ENCODE data around the gene TMEM52. TPM values are rescaled to one million over a fixed set of nuclear protein-coding genes. Genes with fewer than 3 reads are reported as not detected.

Gene TMEM52
- total and polyA plus RNA-seq, 2 experiments from 2014 or later = 3.6 to 5.8 TPM

- H3K4me3 ChIP-seq = no peak overlapping the region
- no peak for DNase-seq (ENCODE audit: low spot score)
- 83% methylated on average over 38 of the region's 38 CpGs for WGBS (ENCODE audit: low lambda C conversion rate, missing lambda C conversion rate)
- H2AFZ ChIP-seq = no peak overlapping the region
- H3K36me3 ChIP-seq (replicated peaks; ENCODE audit: insufficient read depth, low read depth) = no peaks in the 10 kb centered on the region
- no peaks in the 10 kb centered on the region for H3K9me2 ChIP-seq (replicated peaks; ENCODE audit: insufficient read depth)
- H3K9me3 ChIP-seq (ENCODE audit: low read depth) = no peaks in the 10 kb centered on the region
- no peak overlapping the region for H3K27ac ChIP-seq
- H3K4me2 ChIP-seq = no peak overlapping the region
- H3K79me2 ChIP-seq = no peaks in the 10 kb centered on the region
- H4K20me1 ChIP-seq (ENCODE audit: insufficient read depth, poor library complexity, severe bottlenecking) = no peaks in the 10 kb centered on the region
- TF ChIP-seq EZH2phosphoT487 (IDR thresholded peaks at IDR 0.05; ENCODE audit: low read depth, severe bottlenecking, unreplicated experiment) = no peak
- TF ChIP-seq EZH2 (IDR thresholded peaks at IDR 0.05; ENCODE audit: borderline replicate concordance) = no peak
- no peak for TF ChIP-seq CTCF (IDR thresholded peaks at IDR 0.05; ENCODE audit: poor library complexity)
- no peaks in the 10 kb centered on the region for H3K27me3 ChIP-seq
- H3K4me1 ChIP-seq (ENCODE audit: insufficient read depth) = no peaks in the 10 kb centered on the region
Observed at GRCh38 chr1:1966071-1966740, 47.1 kb upstream of the TMEM52 start.

- H3K4me2 ChIP-seq = no peak overlapping the region
- no peak overlapping the region for H2AFZ ChIP-seq
- TF ChIP-seq CTCF (IDR thresholded peaks at IDR 0.05; ENCODE audit: poor library complexity) (no peak), EZH2 (IDR thresholded peaks at IDR 0.05; ENCODE audit: borderline replicate concordance) (no peak), EZH2phosphoT487 (IDR thresholded peaks at IDR 0.05; ENCODE audit: low read depth, severe bottlenecking, unreplicated experiment) (no peak)
- H4K20me1 ChIP-seq (ENCODE audit: insufficient read depth, poor library complexity, severe bottlenecking) = no peaks in the 10 kb centered on the region
- no peaks in the 10 kb centered on the region for H3K36me3 ChIP-seq (replicated peaks; ENCODE audit: insufficient read depth, low read depth)
- no peak overlapping the region for H3K4me3 ChIP-seq
- H3K27ac ChIP-seq = no peak overlapping the region
- no peaks in the 10 kb centered on the region for H3K9me2 ChIP-seq (replicated peaks; ENCODE audit: insufficient read depth)
- no peaks in the 10 kb centered on the region for H3K9me3 ChIP-seq (ENCODE audit: low read depth)
- no peaks in the 10 kb centered on the region for H3K79me2 ChIP-seq
- H3K27me3 ChIP-seq = no peaks in the 10 kb centered on the region
- WGBS (ENCODE audit: low lambda C conversion rate, missing lambda C conversion rate) = 94% methylated on average over 10 of the region's 10 CpGs
- peaks cover 2% of the 10 kb centered on the region for H3K4me1 ChIP-seq (ENCODE audit: insufficient read depth)
- DNase-seq (ENCODE audit: low spot score) = no peak
Observed at GRCh38 chr1:1965546-1965945, 46.5 kb upstream of the TMEM52 start.

- H3K4me2 ChIP-seq = no peak overlapping the region
- H3K27ac ChIP-seq = no peak overlapping the region
- no peaks in the 10 kb centered on the region for H3K27me3 ChIP-seq
- no peak for DNase-seq (ENCODE audit: low spot score)
- no peak for TF ChIP-seq CTCF (IDR thresholded peaks at IDR 0.05; ENCODE audit: poor library complexity)
- TF ChIP-seq EZH2phosphoT487 (IDR thresholded peaks at IDR 0.05; ENCODE audit: low read depth, severe bottlenecking, unreplicated experiment) = no peak
- no peak for TF ChIP-seq EZH2 (IDR thresholded peaks at IDR 0.05; ENCODE audit: borderline replicate concordance)
- H3K9me3 ChIP-seq (ENCODE audit: low read depth) = no peaks in the 10 kb centered on the region
- H4K20me1 ChIP-seq (ENCODE audit: insufficient read depth, poor library complexity, severe bottlenecking) = no peaks in the 10 kb centered on the region
- H3K4me1 ChIP-seq (ENCODE audit: insufficient read depth) = peaks cover 9% of the 10 kb centered on the region
- WGBS (ENCODE audit: low lambda C conversion rate, missing lambda C conversion rate) = 91% methylated on average over 25 of the region's 25 CpGs
- H3K36me3 ChIP-seq (replicated peaks; ENCODE audit: insufficient read depth, low read depth) = no peaks in the 10 kb centered on the region
- H3K79me2 ChIP-seq = no peaks in the 10 kb centered on the region
- no peaks in the 10 kb centered on the region for H3K9me2 ChIP-seq (replicated peaks; ENCODE audit: insufficient read depth)
- H2AFZ ChIP-seq = no peak overlapping the region
- H3K4me3 ChIP-seq = no peak overlapping the region
Observed at GRCh38 chr1:1964811-1965210, 45.7 kb upstream of the TMEM52 start.

Data from hepatocyte (in vitro differentiated cells).